Peyer's patch (tissue), 4 donors: ENCODE measurements around the gene PKP4.

Experiments
- POLR2A ChIP-seq, 2 donors: fragments of 450-650 bp; IDR thresholded peaks; one replicate each; pipeline ENCODE4 v1.5.1; 2017; ENCODE audit warnings: antibody characterized with exemption in 2 of 2, mild to moderate bottlenecking in 2 of 2, moderate library complexity in 2 of 2
- TF ChIP-seq, protein P1 (sequence below), 6 experiments: fragments of 450-650 bp in 4 of 6; fragments of 200-600 bp in 2 of 6; sonication (generic) in 1 of 6; IDR thresholded peaks; one replicate each; pipeline ENCODE4 v1.5.1; 2017 to 2019; ENCODE audit warnings: antibody characterized with exemption in 6 of 6, mild to moderate bottlenecking in 3 of 6, moderate library complexity in 1 of 6

DNA sequence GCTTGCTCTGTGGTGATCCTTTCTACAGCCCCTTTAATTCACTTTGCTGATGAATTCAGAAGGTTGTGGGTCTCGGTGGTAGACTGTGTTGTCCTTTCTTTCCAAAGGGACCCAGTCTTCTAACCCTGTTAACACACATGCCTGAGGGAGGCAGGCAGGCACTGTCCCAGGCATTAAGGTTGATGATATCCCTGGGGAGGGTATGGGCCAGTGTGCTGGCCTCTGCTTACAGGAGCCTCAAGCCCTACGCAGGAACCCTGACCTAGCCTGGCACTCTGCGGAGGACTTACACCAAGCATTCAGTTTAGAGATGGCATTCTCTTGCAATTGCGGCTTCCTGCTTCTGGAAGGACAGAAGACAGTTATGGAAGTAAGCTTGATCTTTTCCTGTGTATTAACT lies 102.5 kb downstream of the PKP4 start:
- TF ChIP-seq, protein P1, sequence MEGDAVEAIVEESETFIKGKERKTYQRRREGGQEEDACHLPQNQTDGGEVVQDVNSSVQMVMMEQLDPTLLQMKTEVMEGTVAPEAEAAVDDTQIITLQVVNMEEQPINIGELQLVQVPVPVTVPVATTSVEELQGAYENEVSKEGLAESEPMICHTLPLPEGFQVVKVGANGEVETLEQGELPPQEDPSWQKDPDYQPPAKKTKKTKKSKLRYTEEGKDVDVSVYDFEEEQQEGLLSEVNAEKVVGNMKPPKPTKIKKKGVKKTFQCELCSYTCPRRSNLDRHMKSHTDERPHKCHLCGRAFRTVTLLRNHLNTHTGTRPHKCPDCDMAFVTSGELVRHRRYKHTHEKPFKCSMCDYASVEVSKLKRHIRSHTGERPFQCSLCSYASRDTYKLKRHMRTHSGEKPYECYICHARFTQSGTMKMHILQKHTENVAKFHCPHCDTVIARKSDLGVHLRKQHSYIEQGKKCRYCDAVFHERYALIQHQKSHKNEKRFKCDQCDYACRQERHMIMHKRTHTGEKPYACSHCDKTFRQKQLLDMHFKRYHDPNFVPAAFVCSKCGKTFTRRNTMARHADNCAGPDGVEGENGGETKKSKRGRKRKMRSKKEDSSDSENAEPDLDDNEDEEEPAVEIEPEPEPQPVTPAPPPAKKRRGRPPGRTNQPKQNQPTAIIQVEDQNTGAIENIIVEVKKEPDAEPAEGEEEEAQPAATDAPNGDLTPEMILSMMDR (IDR thresholded peaks at IDR 0.05) = no peak
- TF ChIP-seq POLR2A (IDR thresholded peaks at IDR 0.05) = no peak
